ENCODE data around the gene CNPY2.

- no peak for TF ChIP-seq CTCF (IDR thresholded peaks at IDR 0.05; ENCODE audit: low read depth, low read length, missing input control)
- TF ChIP-seq MAX (IDR thresholded peaks at IDR 0.05) = no peak
- no peak for TF ChIP-seq TAF1 (conservative IDR thresholded peaks at IDR 0.05)
- no peak for TF ChIP-seq ATF3 (IDR thresholded peaks at IDR 0.05)
- no peak for TF ChIP-seq FOXA1 (IDR thresholded peaks at IDR 0.05)
- no peak for TF ChIP-seq JUND (IDR thresholded peaks at IDR 0.05)
- TF ChIP-seq GABPA (IDR thresholded peaks at IDR 0.05 in 1 of 2, conservative IDR thresholded peaks at IDR 0.05 in 1 of 2) = no peak
- TF ChIP-seq YY1 (IDR thresholded peaks at IDR 0.05) = no peak
- no peak for TF ChIP-seq RXRA (IDR thresholded peaks at IDR 0.05)
- TF ChIP-seq RAD21 (IDR thresholded peaks at IDR 0.05) = no peak
- TF ChIP-seq REST (IDR thresholded peaks at IDR 0.05) = no peak
- TF ChIP-seq HNF4A (conservative IDR thresholded peaks at IDR 0.05) = no peak
- no peak for TF ChIP-seq SP1 (IDR thresholded peaks at IDR 0.05)
These were observed 10.3 kb upstream of the CNPY2 start for GRCh38 chr12:56326126-56326525.

Measured in liver (tissue), 3 donors.